Mononuclear cell (primary cell): Measurements from ENCODE around the gene PRSS1. TPM values are rescaled to one million over a fixed set of nuclear protein-coding genes. Genes with fewer than 3 reads are reported as not detected.

Source experiments
- H3K27me3 ChIP-seq: 2 replicates; pipeline ENCODE4 v1.6.0; 2011; ENCODE audit warnings: low read length, control low read depth; ENCODE audit not compliant: insufficient read depth
- H3K4me1 ChIP-seq: 2 replicates; pipeline ENCODE4 v1.5.1; 2011; ENCODE audit warnings: mild to moderate bottlenecking, low read length, control low read depth; ENCODE audit not compliant: insufficient read depth
- H3K4me3 ChIP-seq: 2 replicates; pipeline ENCODE4 v1.5.1; 2011; ENCODE audit warnings: mild to moderate bottlenecking, low read length, moderate library complexity
- H3K9me3 ChIP-seq: 2 replicates; pipeline ENCODE4 v1.5.1; 2011; ENCODE audit warnings: low read depth, mild to moderate bottlenecking, control low read depth, low read length
- total RNA-seq: library from RNA; depleted of rRNA; stranded (reverse); fragments of >200 nt; gene quantifications from one replicate; pipeline ENCODE4 v1.2.3, GENCODE V29; 2012

Gene PRSS1
- total RNA-seq, 1 donor: 0.73 TPM

- H3K9me3 ChIP-seq: no peaks in the 10 kb centered on the region
- H3K27me3 ChIP-seq: no peaks in the 10 kb centered on the region
- peaks cover 28% of the 10 kb centered on the region for H3K4me1 ChIP-seq
- peak overlapping the region; percentile 60 for H3K4me3 ChIP-seq
These were observed 40.8 kb downstream of the PRSS1 start for GRCh38 chr7:142790056-142790455.

GRCh38 chr7:142790555-142790954 lies 41.3 kb downstream of the PRSS1 start:
- Histone ChIP-seq H3K4me3 (peak overlapping the region; percentile 60), H3K4me1 (peaks cover 33% of the 10 kb centered on the region), H3K9me3 (no peaks in the 10 kb centered on the region), H3K27me3 (no peaks in the 10 kb centered on the region)

GRCh38 chr7:142791502-142791901 lies 42.2 kb downstream of the PRSS1 start:
- Histone ChIP-seq H3K9me3 (no peaks in the 10 kb centered on the region), H3K4me1 (peaks cover 40% of the 10 kb centered on the region), H3K27me3 (peaks cover 6% of the 10 kb centered on the region), H3K4me3 (no peak overlapping the region)

- Histone ChIP-seq H3K4me3 (no peak overlapping the region), H3K27me3 (peaks cover 7% of the 10 kb centered on the region), H3K4me1 (peaks cover 40% of the 10 kb centered on the region)
These were observed 42.9 kb downstream of the PRSS1 start for GRCh38 chr7:142792129-142792528.

GRCh38 chr7:142792593-142792992 lies 43.3 kb downstream of the PRSS1 start:
- no peak overlapping the region for H3K4me3 ChIP-seq
- H3K4me1 ChIP-seq: peaks cover 44% of the 10 kb centered on the region
- H3K9me3 ChIP-seq: no peaks in the 10 kb centered on the region
- H3K27me3 ChIP-seq: peaks cover 10% of the 10 kb centered on the region

More at GRCh38 chr7:142792129-142792528, 42.9 kb downstream of the PRSS1 start:
- no peaks in the 10 kb centered on the region for H3K9me3 ChIP-seq

GRCh38 chr7:142793156-142793555 lies 43.9 kb downstream of the PRSS1 start:
- Histone ChIP-seq H3K4me1 (peaks cover 45% of the 10 kb centered on the region), H3K4me3 (no peak overlapping the region)

GRCh38 chr7:142795339-142795863 lies 46.1 kb downstream of the PRSS1 start:
- Histone ChIP-seq H3K4me1 (peaks cover 61% of the 10 kb centered on the region), H3K27me3 (peaks cover 15% of the 10 kb centered on the region), H3K4me3 (peak overlapping the region; percentile 77), H3K9me3 (no peaks in the 10 kb centered on the region)

More at GRCh38 chr7:142793156-142793555, 43.9 kb downstream of the PRSS1 start:
- Histone ChIP-seq H3K27me3 (peaks cover 15% of the 10 kb centered on the region), H3K9me3 (no peaks in the 10 kb centered on the region)

- H3K9me3 ChIP-seq: no peaks in the 10 kb centered on the region
- H3K27me3 ChIP-seq: peaks cover 15% of the 10 kb centered on the region
- peaks cover 64% of the 10 kb centered on the region for H3K4me1 ChIP-seq
- peak overlapping the region; percentile 77 for H3K4me3 ChIP-seq
These were observed 46.8 kb downstream of the PRSS1 start for GRCh38 chr7:142796001-142796500.

GRCh38 chr7:142796501-142797390 lies 47.5 kb downstream of the PRSS1 start:
- H3K27me3 ChIP-seq: peaks cover 15% of the 10 kb centered on the region
- peak overlapping the region; percentile 77 for H3K4me3 ChIP-seq
- peaks cover 70% of the 10 kb centered on the region for H3K4me1 ChIP-seq

GRCh38 chr7:142797391-142798377 lies 48.4 kb downstream of the PRSS1 start:
- no peaks in the 10 kb centered on the region for H3K9me3 ChIP-seq
- H3K4me1 ChIP-seq: peaks cover 70% of the 10 kb centered on the region
- peak overlapping the region; percentile 77 for H3K4me3 ChIP-seq
- H3K27me3 ChIP-seq: peaks cover 15% of the 10 kb centered on the region

More at GRCh38 chr7:142796501-142797390, 47.5 kb downstream of the PRSS1 start:
- no peaks in the 10 kb centered on the region for H3K9me3 ChIP-seq

- Histone ChIP-seq H3K4me1 (peaks cover 75% of the 10 kb centered on the region), H3K4me3 (peak overlapping the region; percentile 77), H3K27me3 (peaks cover 15% of the 10 kb centered on the region), H3K9me3 (no peaks in the 10 kb centered on the region)
These were observed 49.5 kb downstream of the PRSS1 start for GRCh38 chr7:142798451-142799436.

- H3K4me3 ChIP-seq: peak overlapping the region; percentile 77
- peaks cover 77% of the 10 kb centered on the region for H3K4me1 ChIP-seq
- H3K9me3 ChIP-seq: no peaks in the 10 kb centered on the region
- peaks cover 15% of the 10 kb centered on the region for H3K27me3 ChIP-seq
These were observed 50.2 kb downstream of the PRSS1 start for GRCh38 chr7:142799437-142799835.

- peak overlapping the region; percentile 77 for H3K4me3 ChIP-seq
- peaks cover 15% of the 10 kb centered on the region for H3K27me3 ChIP-seq
- no peaks in the 10 kb centered on the region for H3K9me3 ChIP-seq
- H3K4me1 ChIP-seq: peaks cover 78% of the 10 kb centered on the region
These were observed 50.8 kb downstream of the PRSS1 start for GRCh38 chr7:142800088-142800487.
